Spleen (tissue), 11 donors: Measurements from ENCODE around the gene IRGQ. TPM values are rescaled to one million over a fixed set of nuclear protein-coding genes. Genes with fewer than 3 reads are reported as not detected.

Source experiments
- DNase-seq: peaks from one replicate; pipeline ENCODE4 v3.0.0-alpha.2; 2020
- H3K27ac ChIP-seq, 8 donors: fragments of 200-600 bp; sonication (generic) in 7 of 8; 1 replicate in 4 of 8; 2 replicates in 4 of 8; pipeline versions ENCODE4 v1.5.0 to v1.8.0; 2016 to 2021; ENCODE audit warnings: inconsistent platforms in 4 of 8, mild to moderate bottlenecking in 4 of 8, moderate library complexity in 1 of 8
- H3K27me3 ChIP-seq, 7 donors: fragments of 200-600 bp; sonication (generic) in 6 of 7; replicated peaks in 1 of 7; 1 replicate in 4 of 7; 2 replicates in 3 of 7; pipeline versions ENCODE4 v1.5.0 to v1.8.0; 2016 to 2021; ENCODE audit warnings: inconsistent platforms in 3 of 7, mild to moderate bottlenecking in 1 of 7
- H3K36me3 ChIP-seq, 6 donors: fragments of 200-600 bp; sonication (generic) in 5 of 6; 1 replicate in 4 of 6; 2 replicates in 2 of 6; pipeline versions ENCODE4 v1.5.0 to v1.8.0; 2016 to 2021; ENCODE audit warnings: inconsistent platforms in 2 of 6
- H3K4me1 ChIP-seq, 6 donors: fragments of 200-600 bp; sonication (generic) in 5 of 6; 1 replicate in 3 of 6; 2 replicates in 3 of 6; pipeline versions ENCODE4 v1.5.0 to v1.8.0; 2016 to 2021; ENCODE audit warnings: inconsistent platforms in 3 of 6
- H3K4me3 ChIP-seq, 8 donors: fragments of 200-600 bp; sonication (generic) in 7 of 8; 1 replicate in 4 of 8; 2 replicates in 4 of 8; pipeline versions ENCODE4 v1.5.0 to v1.8.0; 2016 to 2021; ENCODE audit warnings: inconsistent platforms in 4 of 8, mild to moderate bottlenecking in 4 of 8, moderate library complexity in 2 of 8
- H3K9me3 ChIP-seq, 8 donors: fragments of 200-600 bp; sonication (generic) in 7 of 8; 1 replicate in 4 of 8; 2 replicates in 4 of 8; pipeline versions ENCODE4 v1.5.0 to v1.8.0; 2016 to 2021; ENCODE audit warnings: inconsistent platforms in 4 of 8
- CTCF ChIP-seq, 11 experiments: fragments of 200-600 bp in 7 of 11; fragments of 450-650 bp in 4 of 11; sonication (generic) in 4 of 11; IDR thresholded peaks in 8 of 11; conservative IDR thresholded peaks in 3 of 11; 1 replicate in 7 of 11; 2 replicates in 4 of 11; pipeline versions ENCODE4 v1.4.0 to v1.8.0; 2016 to 2021; ENCODE audit warnings: antibody characterized with exemption in 11 of 11, inconsistent platforms in 4 of 11, mild to moderate bottlenecking in 1 of 11
- POLR2A ChIP-seq, 3 donors: fragments of 450-650 bp; IDR thresholded peaks; one replicate each; pipeline ENCODE4 v1.5.1; 2017; ENCODE audit warnings: antibody characterized with exemption in 3 of 3, mild to moderate bottlenecking in 1 of 3
- POLR2AphosphoS5 ChIP-seq, 3 donors: sonication (generic); formaldehyde crosslinking; IDR thresholded peaks; one replicate each; pipeline ENCODE4 v1.5.1; 2017; ENCODE audit warnings: antibody characterized with exemption in 3 of 3
- WGBS, 5 donors: extraction: QIAGEN DNeasy Blood & Tissue Kit in 3 of 5; methylation state at CpG; one replicate each; pipeline versions ENCODE4 v1.1.5 to v1.1.7; 2013 to 2018; 5-methylcytosine and 5-hydroxymethylcytosine counted together
- intact Hi-C: fragments of 100-400 bp; cut with DNase I; formaldehyde crosslinking; loops from one replicate; pipeline ENCODE4 v1.15.0; 2023; ENCODE audit warnings: low total_unique reads
- polyA plus RNA-seq, 3 donors: library from polyadenylated mRNA; stranded (reverse); fragments of 200-250 nt; gene quantifications; one replicate each; pipeline ENCODE4 v1.2.1, GENCODE V29; 2013
- total RNA-seq, 7 donors: library from RNA; depleted of rRNA in 3 of 7; stranded (reverse); fragments of >200 nt in 3 of 7; fragmentation: NEBNext Ultra II Directional in 4 of 7; extraction: Animal tissue kit (Norgen Biotek cat#: 25700) in 4 of 7; gene quantifications; one replicate each; pipeline versions ENCODE4 v1.1.0 to v1.2.1, GENCODE V29; 2016 to 2021
- donor health status: healthy with polysubstance abuse.
- donor health status: DM: no; HTN: no; CAD: no; lungs with moderate emphysema.
- donor health status: DM: no; HTN: no; CAD: no.
- donor health status: Bipolar disorder and iron deficiency.
- donor health status: healthy.
- donor health status: DM: no; HTN: no; CAD: no.
- donor health status: DM: yes; HTN: yes; CAD: no.

The IRGQ gene
- total and polyA plus RNA-seq, 10 donors, result 3.1 to 25.9 (median 17.6) TPM

GRCh38 chr19:43574424-43575155, 21.3 kb downstream of the IRGQ start:
- H3K27me3 ChIP-seq, result no peaks in the 10 kb centered on the region
- peaks cover 9 to 72% (median 36%) of the 10 kb centered on the region in 6 donors for H3K4me1 ChIP-seq
- WGBS, 5 donors, result 29 to 41% (median 32%) methylated on average over 12 of the region's 12 CpGs
- intact Hi-C loops, result no loop called here
- peaks cover 0 to 38% (median 3%) of the 10 kb centered on the region in 6 donors for H3K36me3 ChIP-seq
- peak overlapping the region; percentile 61 to 93 (median 75) for H3K4me3 ChIP-seq
- no peaks in the 10 kb centered on the region for H3K9me3 ChIP-seq
- TF ChIP-seq POLR2AphosphoS5 (IDR thresholded peaks at IDR 0.05), result no peak
- TF ChIP-seq CTCF (IDR thresholded peaks at IDR 0.05 in 8 of 11, conservative IDR thresholded peaks at IDR 0.05 in 3 of 11), result no peak
- no peak for TF ChIP-seq POLR2A (IDR thresholded peaks at IDR 0.05)
- H3K27ac ChIP-seq, result peak overlapping the region; percentile 62 to 93 (median 86)
- no peak for DNase-seq

GRCh38 chr19:43572171-43572588, 23.8 kb downstream of the IRGQ start:
- Histone ChIP-seq H3K4me3 (no peak overlapping the region), H3K27ac (no peak overlapping the region), H3K27me3 (no peaks in the 10 kb centered on the region), H3K36me3 (peaks cover 0 to 49% (median 3%) of the 10 kb centered on the region in 6 donors), H3K4me1 (peaks cover 9 to 65% (median 35%) of the 10 kb centered on the region in 6 donors), H3K9me3 (no peaks in the 10 kb centered on the region)
- WGBS, 5 donors, result 93 to 97% (median 96%) methylated on average over 3 of the region's 3 CpGs
- intact Hi-C loops, result no loop called here
- no peak for TF ChIP-seq POLR2A (IDR thresholded peaks at IDR 0.05)
- no peak for TF ChIP-seq POLR2AphosphoS5 (IDR thresholded peaks at IDR 0.05)
- TF ChIP-seq CTCF (IDR thresholded peaks at IDR 0.05 in 8 of 11, conservative IDR thresholded peaks at IDR 0.05 in 3 of 11), result no peak
- no peak for DNase-seq

DNA sequence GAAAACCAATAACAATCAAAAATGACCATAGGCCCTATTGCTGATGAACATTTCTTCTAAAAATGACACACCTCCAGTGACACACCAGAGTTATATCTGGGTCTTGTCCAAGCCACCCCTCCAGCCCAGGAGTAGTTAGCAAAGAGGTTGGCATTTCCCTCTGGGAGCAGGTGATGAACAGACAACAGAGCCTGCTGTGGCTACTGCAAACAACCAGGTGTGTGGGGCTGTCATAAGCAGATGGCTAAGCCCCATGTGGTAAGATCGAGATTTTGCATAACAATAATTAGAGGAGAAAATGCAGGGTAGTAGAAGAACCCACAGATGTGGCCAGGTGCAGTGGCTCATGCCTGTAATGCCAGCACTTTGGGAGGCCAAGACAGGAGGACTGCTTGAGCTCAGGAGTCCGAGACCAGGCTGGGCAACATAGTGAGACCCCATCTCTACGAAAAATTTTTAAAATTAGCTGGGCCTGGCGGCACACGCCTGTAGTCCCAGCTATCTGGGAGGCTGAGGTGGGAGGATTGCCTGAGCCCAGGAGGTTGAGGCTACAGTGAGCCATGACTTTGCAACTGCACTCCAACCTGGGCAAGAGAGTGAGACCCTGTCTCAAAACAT, 25.7 kb downstream of the IRGQ start:
- WGBS, 5 donors, result 73 to 90% (median 84%) methylated on average over 4 to 5 of the region's 5 CpGs
- Histone ChIP-seq H3K4me1 (peaks cover 9 to 58% (median 28%) of the 10 kb centered on the region in 6 donors), H3K4me3 (no peak overlapping the region), H3K27me3 (no peaks in the 10 kb centered on the region), H3K27ac (no peak overlapping the region), H3K36me3 (peaks cover 0 to 49% (median 3%) of the 10 kb centered on the region in 6 donors), H3K9me3 (no peaks in the 10 kb centered on the region)
- TF ChIP-seq POLR2AphosphoS5 (IDR thresholded peaks at IDR 0.05) (no peak), POLR2A (IDR thresholded peaks at IDR 0.05) (no peak), CTCF (IDR thresholded peaks at IDR 0.05 in 8 of 11, conservative IDR thresholded peaks at IDR 0.05 in 3 of 11) (no peak)
- no peak for DNase-seq
- intact Hi-C loops, result no loop called here

- intact Hi-C loops, result no loop called here
- Histone ChIP-seq H3K36me3 (peaks cover 0 to 49% (median 3%) of the 10 kb centered on the region in 6 donors), H3K4me3 (no peak overlapping the region), H3K4me1 (peaks cover 5 to 58% (median 26%) of the 10 kb centered on the region in 6 donors), H3K9me3 (no peaks in the 10 kb centered on the region), H3K27me3 (no peaks in the 10 kb centered on the region), H3K27ac (no peak overlapping the region)
- no peak for DNase-seq
- 81 to 91% (median 85%) methylated on average over 5 of the region's 5 CpGs for WGBS, 5 donors
- TF ChIP-seq CTCF (IDR thresholded peaks at IDR 0.05 in 8 of 11, conservative IDR thresholded peaks at IDR 0.05 in 3 of 11), result no peak
- no peak for TF ChIP-seq POLR2AphosphoS5 (IDR thresholded peaks at IDR 0.05)
- no peak for TF ChIP-seq POLR2A (IDR thresholded peaks at IDR 0.05)
These were observed 26.3 kb downstream of the IRGQ start for GRCh38 chr19:43569657-43570056.
